Measurements from ENCODE around the gene PARD3.

Gene PARD3

DNA sequence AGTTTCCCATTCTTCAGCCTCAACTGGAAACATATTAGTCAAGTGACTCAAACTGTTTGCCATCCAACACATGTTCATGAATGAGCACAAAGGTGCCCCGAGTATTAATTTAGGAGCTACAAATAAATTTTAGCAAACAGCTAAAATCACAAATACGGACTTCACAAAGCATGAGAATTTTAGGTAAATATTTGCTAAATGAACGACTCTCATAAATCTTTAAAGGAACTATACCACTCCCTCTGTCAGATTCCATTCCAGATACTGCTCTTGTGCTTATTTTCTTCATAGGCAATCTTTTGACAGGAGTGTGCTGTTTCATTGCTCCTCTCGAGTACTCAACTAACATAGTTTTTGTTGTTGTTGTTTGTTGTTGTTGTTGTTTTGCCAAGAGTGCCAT is 330.9 kb downstream of the PARD3 start:
- TF ChIP-seq ARNT (IDR thresholded peaks at IDR 0.05) (no peak), TARDBP (IDR thresholded peaks at IDR 0.05) (no peak), LEF1 (IDR thresholded peaks at IDR 0.05; ENCODE audit: borderline replicate concordance) (no peak), FOXA1 (IDR thresholded peaks at IDR 0.05) (no peak), SUZ12 (IDR thresholded peaks at IDR 0.05) (no peak), SP1 (IDR thresholded peaks at IDR 0.05) (no peak), L3MBTL2 (conservative IDR thresholded peaks at IDR 0.05) (no peak), FOXM1 (IDR thresholded peaks at IDR 0.05; ENCODE audit: borderline replicate concordance) (no peak), HDGF (IDR thresholded peaks at IDR 0.05; ENCODE audit: borderline replicate concordance) (no peak), BHLHE40 (IDR thresholded peaks at IDR 0.05; ENCODE audit: borderline replicate concordance) (no peak), CTBP1 (IDR thresholded peaks at IDR 0.05; ENCODE audit: borderline replicate concordance) (no peak), NFRKB (IDR thresholded peaks at IDR 0.05) (no peak), ELF4 (IDR thresholded peaks at IDR 0.05) (no peak), ZNF384 (IDR thresholded peaks at IDR 0.05) (no peak), FOXK2 (IDR thresholded peaks at IDR 0.05) (no peak)
- TF ChIP-seq, protein P1, sequence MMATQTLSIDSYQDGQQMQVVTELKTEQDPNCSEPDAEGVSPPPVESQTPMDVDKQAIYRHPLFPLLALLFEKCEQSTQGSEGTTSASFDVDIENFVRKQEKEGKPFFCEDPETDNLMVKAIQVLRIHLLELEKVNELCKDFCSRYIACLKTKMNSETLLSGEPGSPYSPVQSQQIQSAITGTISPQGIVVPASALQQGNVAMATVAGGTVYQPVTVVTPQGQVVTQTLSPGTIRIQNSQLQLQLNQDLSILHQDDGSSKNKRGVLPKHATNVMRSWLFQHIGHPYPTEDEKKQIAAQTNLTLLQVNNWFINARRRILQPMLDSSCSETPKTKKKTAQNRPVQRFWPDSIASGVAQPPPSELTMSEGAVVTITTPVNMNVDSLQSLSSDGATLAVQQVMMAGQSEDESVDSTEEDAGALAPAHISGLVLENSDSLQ (IDR thresholded peaks at IDR 0.05), result no peak
- CTCF ChIA-PET, result no interaction called here
- POLR2A ChIA-PET, result no interaction called here
- DNase-seq (ENCODE audit: extremely low spot score), result no peak

GRCh38 chr10:34480345-34480744 is 334.8 kb downstream of the PARD3 start:
- DNase-seq (ENCODE audit: extremely low spot score), result no peak
- CTCF ChIA-PET, result no interaction called here
- TF ChIP-seq FOXM1 (IDR thresholded peaks at IDR 0.05; ENCODE audit: borderline replicate concordance) (no peak), SUZ12 (IDR thresholded peaks at IDR 0.05) (no peak), SP1 (IDR thresholded peaks at IDR 0.05) (no peak), ARNT (IDR thresholded peaks at IDR 0.05) (no peak), HDGF (IDR thresholded peaks at IDR 0.05; ENCODE audit: borderline replicate concordance) (no peak), NFRKB (IDR thresholded peaks at IDR 0.05) (no peak), FOXK2 (IDR thresholded peaks at IDR 0.05) (no peak), BHLHE40 (IDR thresholded peaks at IDR 0.05; ENCODE audit: borderline replicate concordance) (no peak), ZNF384 (IDR thresholded peaks at IDR 0.05) (no peak), FOXA1 (IDR thresholded peaks at IDR 0.05) (no peak), LEF1 (IDR thresholded peaks at IDR 0.05; ENCODE audit: borderline replicate concordance) (no peak), CTBP1 (IDR thresholded peaks at IDR 0.05; ENCODE audit: borderline replicate concordance) (no peak), TARDBP (IDR thresholded peaks at IDR 0.05) (no peak), L3MBTL2 (conservative IDR thresholded peaks at IDR 0.05) (no peak), ELF4 (IDR thresholded peaks at IDR 0.05) (no peak)
- TF ChIP-seq, protein P1 (IDR thresholded peaks at IDR 0.05), result no peak
- POLR2A ChIA-PET, result no interaction called here

GRCh38 chr10:34479520-34480179 is 335.4 kb downstream of the PARD3 start:
- DNase-seq (ENCODE audit: extremely low spot score), result no peak
- TF ChIP-seq CTBP1 (IDR thresholded peaks at IDR 0.05; ENCODE audit: borderline replicate concordance) (no peak), L3MBTL2 (conservative IDR thresholded peaks at IDR 0.05) (no peak), ELF4 (IDR thresholded peaks at IDR 0.05) (no peak), ZNF384 (IDR thresholded peaks at IDR 0.05) (no peak), FOXK2 (IDR thresholded peaks at IDR 0.05) (no peak), NFRKB (IDR thresholded peaks at IDR 0.05) (no peak), SP1 (IDR thresholded peaks at IDR 0.05) (no peak), TARDBP (IDR thresholded peaks at IDR 0.05) (no peak), BHLHE40 (IDR thresholded peaks at IDR 0.05; ENCODE audit: borderline replicate concordance) (no peak), LEF1 (IDR thresholded peaks at IDR 0.05; ENCODE audit: borderline replicate concordance) (no peak), FOXM1 (IDR thresholded peaks at IDR 0.05; ENCODE audit: borderline replicate concordance) (no peak), ARNT (IDR thresholded peaks at IDR 0.05) (no peak)
- TF ChIP-seq, protein P1 (IDR thresholded peaks at IDR 0.05), result no peak
- POLR2A ChIA-PET, result no interaction called here
- CTCF ChIA-PET, result no interaction called here

- CTCF ChIA-PET, result no interaction called here
- no peak for DNase-seq (ENCODE audit: extremely low spot score)
- POLR2A ChIA-PET, result no interaction called here
- TF ChIP-seq FOXA1 (IDR thresholded peaks at IDR 0.05) (no peak), CTBP1 (IDR thresholded peaks at IDR 0.05; ENCODE audit: borderline replicate concordance) (no peak)
- TF ChIP-seq, protein P1 (IDR thresholded peaks at IDR 0.05), result no peak
Measured at GRCh38 chr10:34477249-34477648, 337.8 kb downstream of the PARD3 start.

GRCh38 chr10:34476608-34477007 is 338.5 kb downstream of the PARD3 start:
- TF ChIP-seq, protein P1 (IDR thresholded peaks at IDR 0.05), result no peak
- TF ChIP-seq CTBP1 (IDR thresholded peaks at IDR 0.05; ENCODE audit: borderline replicate concordance) (no peak), ARNT (IDR thresholded peaks at IDR 0.05) (no peak), FOXM1 (IDR thresholded peaks at IDR 0.05; ENCODE audit: borderline replicate concordance) (no peak), FOXA1 (IDR thresholded peaks at IDR 0.05) (no peak), LEF1 (IDR thresholded peaks at IDR 0.05; ENCODE audit: borderline replicate concordance) (no peak), ZNF384 (IDR thresholded peaks at IDR 0.05) (no peak), SUZ12 (IDR thresholded peaks at IDR 0.05) (no peak)
- no peak for DNase-seq (ENCODE audit: extremely low spot score)
- ChIA-PET POLR2A (no interaction called here), CTCF (no interaction called here)
